Ovary (tissue), 3 donors: ENCODE data around the gene TIMP2.

Experiments used
- POLR2A ChIP-seq: fragments of 450-650 bp; IDR thresholded peaks from one replicate; pipeline ENCODE4 v1.6.1; 2017; ENCODE audit warnings: antibody characterized with exemption, mild to moderate bottlenecking, moderate library complexity
- TF ChIP-seq, protein P1 (sequence below), 3 donors: fragments of 450-650 bp in 2 of 3; fragments of 200-600 bp in 1 of 3; IDR thresholded peaks; one replicate each; pipeline versions ENCODE4 v1.5.1 to v1.8.0; 2016 to 2022; ENCODE audit warnings: antibody characterized with exemption in 3 of 3, mild to moderate bottlenecking in 1 of 3
- donor health status: DM: no; HTN: no; CAD: no.

DNA sequence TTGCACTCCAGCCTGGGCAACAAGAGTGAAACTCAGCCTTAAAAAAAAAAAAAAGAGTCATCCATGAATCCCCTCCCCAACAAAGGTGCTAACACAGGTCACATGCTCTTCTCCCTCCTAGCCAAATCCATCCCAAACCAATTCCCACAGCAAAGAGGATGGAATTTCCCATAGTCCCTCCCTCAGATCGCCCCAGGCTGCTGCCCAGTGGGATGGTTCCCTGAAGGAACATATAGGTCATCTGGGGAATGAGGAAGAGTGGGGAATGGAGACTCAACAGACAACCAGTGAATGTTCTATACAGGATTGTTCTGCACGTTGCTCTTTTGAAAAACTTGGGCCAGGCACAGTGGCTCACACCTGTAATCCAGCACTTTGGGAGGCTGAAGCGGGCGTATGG, 36.4 kb upstream of the TIMP2 start:
- TF ChIP-seq POLR2A: no peak
- TF ChIP-seq, protein P1, sequence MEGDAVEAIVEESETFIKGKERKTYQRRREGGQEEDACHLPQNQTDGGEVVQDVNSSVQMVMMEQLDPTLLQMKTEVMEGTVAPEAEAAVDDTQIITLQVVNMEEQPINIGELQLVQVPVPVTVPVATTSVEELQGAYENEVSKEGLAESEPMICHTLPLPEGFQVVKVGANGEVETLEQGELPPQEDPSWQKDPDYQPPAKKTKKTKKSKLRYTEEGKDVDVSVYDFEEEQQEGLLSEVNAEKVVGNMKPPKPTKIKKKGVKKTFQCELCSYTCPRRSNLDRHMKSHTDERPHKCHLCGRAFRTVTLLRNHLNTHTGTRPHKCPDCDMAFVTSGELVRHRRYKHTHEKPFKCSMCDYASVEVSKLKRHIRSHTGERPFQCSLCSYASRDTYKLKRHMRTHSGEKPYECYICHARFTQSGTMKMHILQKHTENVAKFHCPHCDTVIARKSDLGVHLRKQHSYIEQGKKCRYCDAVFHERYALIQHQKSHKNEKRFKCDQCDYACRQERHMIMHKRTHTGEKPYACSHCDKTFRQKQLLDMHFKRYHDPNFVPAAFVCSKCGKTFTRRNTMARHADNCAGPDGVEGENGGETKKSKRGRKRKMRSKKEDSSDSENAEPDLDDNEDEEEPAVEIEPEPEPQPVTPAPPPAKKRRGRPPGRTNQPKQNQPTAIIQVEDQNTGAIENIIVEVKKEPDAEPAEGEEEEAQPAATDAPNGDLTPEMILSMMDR (IDR thresholded peaks at IDR 0.05): no peak
